Measurements from ENCODE around the gene CDCA7.
"Not testable (repeated sequence)": the region's sequence is repeated elsewhere in the genome, so short reads cannot be mapped to it uniquely, and the experiment has no call there.

Gene CDCA7

DNA sequence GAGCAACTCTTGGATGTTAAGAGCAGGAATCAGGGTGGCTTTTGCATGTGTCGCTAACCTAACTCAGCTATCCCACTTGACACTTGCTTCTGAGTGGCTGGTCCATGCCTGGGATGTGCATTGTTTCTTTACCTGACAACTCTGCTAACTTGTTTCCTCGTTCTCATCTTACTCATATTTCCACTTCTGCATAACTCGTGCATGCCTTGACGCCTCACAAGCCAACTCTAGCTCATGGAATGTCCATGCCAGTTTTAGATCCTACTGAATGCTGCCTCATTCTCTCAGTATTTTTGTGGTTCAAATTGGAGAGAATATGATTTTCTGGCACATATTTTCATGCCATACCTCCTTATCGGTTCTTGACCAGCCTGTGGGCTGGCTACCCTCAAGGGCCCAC lies 52.5 kb downstream of the CDCA7 start:
- H3K27ac ChIP-seq (ENCODE audit: low read depth, low read length): no peak overlapping the region
- H3K36me3 ChIP-seq (ENCODE audit: insufficient read depth, low read length): no peaks in the 10 kb centered on the region
- H3K27me3 ChIP-seq (ENCODE audit: control insufficient read depth in 1 of 2, insufficient read depth in 2 of 2, low read length in 2 of 2): peaks cover 5 to 6% of the 10 kb centered on the region in 2 donors
- peaks cover 7% of the 10 kb centered on the region for H3K4me1 ChIP-seq (ENCODE audit: insufficient read depth, low read length)
- H3K9me3 ChIP-seq (ENCODE audit: low read length): no peaks in the 10 kb centered on the region
- no peak overlapping the region for H3K4me3 ChIP-seq (ENCODE audit: low read depth in 1 of 2, low read length in 2 of 2)
- H3K9ac ChIP-seq (ENCODE audit: low read length): no peak overlapping the region

DNA sequence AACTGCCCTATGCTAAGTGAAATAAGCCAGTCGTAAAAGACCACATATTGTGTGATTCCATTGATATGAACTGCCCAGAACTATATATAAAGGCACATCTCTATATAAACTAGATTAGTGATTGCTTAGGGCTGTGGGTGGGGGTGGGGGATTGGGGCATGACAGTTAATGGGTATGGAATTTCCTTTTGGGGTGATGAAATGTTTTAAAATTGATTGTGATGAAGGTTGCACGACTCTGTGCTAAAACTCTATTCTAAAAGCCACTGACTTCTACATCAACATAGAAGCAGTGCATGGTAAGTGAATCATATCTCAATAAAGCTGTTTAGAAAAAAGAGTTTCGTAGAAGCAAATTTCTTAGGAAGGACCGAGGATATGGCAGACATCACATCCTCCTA lies 53.0 kb downstream of the CDCA7 start:
- H3K27me3 ChIP-seq (ENCODE audit: control insufficient read depth in 1 of 2, insufficient read depth in 2 of 2, low read length in 2 of 2): peaks cover 4 to 5% of the 10 kb centered on the region in 2 donors
- H3K4me3 ChIP-seq (ENCODE audit: low read depth in 1 of 2, low read length in 2 of 2): no peak overlapping the region
- H3K9ac ChIP-seq (ENCODE audit: low read length): no peak overlapping the region
- no peak overlapping the region for H3K27ac ChIP-seq (ENCODE audit: low read depth, low read length)
- H3K9me3 ChIP-seq (ENCODE audit: low read length): no peaks in the 10 kb centered on the region
- H3K4me1 ChIP-seq (ENCODE audit: insufficient read depth, low read length): peaks cover 2% of the 10 kb centered on the region
- H3K36me3 ChIP-seq (ENCODE audit: insufficient read depth, low read length): no peaks in the 10 kb centered on the region

- Histone ChIP-seq H3K9ac (ENCODE audit: low read length) (no peak overlapping the region), H3K4me1 (ENCODE audit: insufficient read depth, low read length) (no peaks in the 10 kb centered on the region), H3K9me3 (ENCODE audit: low read length) (no peaks in the 10 kb centered on the region), H3K36me3 (ENCODE audit: insufficient read depth, low read length) (no peaks in the 10 kb centered on the region), H3K4me3 (ENCODE audit: low read depth in 1 of 2, low read length in 2 of 2) (no peak overlapping the region), H3K27ac (ENCODE audit: low read depth, low read length) (no peak overlapping the region), H3K27me3 (ENCODE audit: control insufficient read depth in 1 of 2, insufficient read depth in 2 of 2, low read length in 2 of 2) (no peaks in the 10 kb centered on the region)
These were observed 55.9 kb downstream of the CDCA7 start for GRCh38 chr2:173410579-173410978.

DNA sequence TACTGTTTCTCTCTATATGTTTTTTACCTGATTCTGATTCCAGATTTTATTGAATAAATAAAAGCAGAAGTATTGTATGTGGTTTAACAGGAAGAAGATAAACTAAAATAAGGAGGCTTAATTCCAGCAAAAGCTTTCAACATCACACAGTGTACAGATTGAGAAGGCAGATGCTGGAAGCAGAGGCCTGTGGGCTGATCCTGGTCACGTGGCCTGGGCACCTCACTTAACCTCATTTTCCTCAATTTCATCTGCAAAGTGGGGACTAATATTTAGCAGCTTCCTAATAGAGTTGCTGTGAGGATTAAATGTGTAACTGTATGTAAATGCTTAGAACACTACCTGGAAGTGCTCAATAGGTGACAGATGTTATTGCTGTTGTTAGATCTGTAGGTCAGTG lies 58.0 kb downstream of the CDCA7 start:
- H3K4me3 ChIP-seq (ENCODE audit: low read depth in 1 of 2, low read length in 2 of 2): no peak overlapping the region
- H3K9ac ChIP-seq (ENCODE audit: low read length): no peak overlapping the region
- H3K4me1 ChIP-seq (ENCODE audit: insufficient read depth, low read length): no peaks in the 10 kb centered on the region
- H3K27me3 ChIP-seq (ENCODE audit: control insufficient read depth in 1 of 2, insufficient read depth in 2 of 2, low read length in 2 of 2): no peaks in the 10 kb centered on the region
- no peak overlapping the region for H3K27ac ChIP-seq (ENCODE audit: low read depth, low read length)
- no peaks in the 10 kb centered on the region for H3K9me3 ChIP-seq (ENCODE audit: low read length)
- H3K36me3 ChIP-seq (ENCODE audit: insufficient read depth, low read length): no peaks in the 10 kb centered on the region

DNA sequence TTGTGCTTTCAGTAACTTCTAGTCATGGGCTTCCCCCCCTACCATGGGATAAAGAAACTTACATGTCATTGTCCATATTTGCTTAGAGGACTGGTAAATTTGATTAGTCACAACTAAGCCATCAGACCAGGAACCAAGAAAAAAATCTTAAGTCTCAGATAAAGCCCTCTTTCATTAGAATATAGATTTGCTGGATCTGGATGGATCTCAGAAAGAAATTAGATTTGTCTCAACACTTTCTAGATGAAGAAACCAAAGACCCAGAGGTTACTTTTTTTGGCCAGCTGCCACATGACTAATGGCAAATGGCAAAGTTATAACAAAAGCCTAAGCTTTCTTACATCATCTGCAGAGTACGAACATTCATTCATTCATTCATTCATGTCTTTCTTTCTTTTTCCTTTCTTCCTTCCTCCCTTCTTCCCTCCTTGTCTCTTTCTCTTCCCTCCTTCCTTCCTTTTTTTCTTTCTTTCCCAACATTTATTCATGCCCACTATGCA lies 60.2 kb downstream of the CDCA7 start:
- Histone ChIP-seq H3K27me3 (ENCODE audit: control insufficient read depth in 1 of 2, insufficient read depth in 2 of 2, low read length in 2 of 2) (no peaks in the 10 kb centered on the region), H3K36me3 (ENCODE audit: insufficient read depth, low read length) (no peaks in the 10 kb centered on the region), H3K27ac (ENCODE audit: low read depth, low read length) (no peak overlapping the region), H3K4me3 (ENCODE audit: low read depth in 1 of 2, low read length in 2 of 2) (no peak overlapping the region), H3K4me1 (ENCODE audit: insufficient read depth, low read length) (no peaks in the 10 kb centered on the region), H3K9me3 (ENCODE audit: low read length) (no peaks in the 10 kb centered on the region), H3K9ac (ENCODE audit: low read length) (no peak overlapping the region)

DNA sequence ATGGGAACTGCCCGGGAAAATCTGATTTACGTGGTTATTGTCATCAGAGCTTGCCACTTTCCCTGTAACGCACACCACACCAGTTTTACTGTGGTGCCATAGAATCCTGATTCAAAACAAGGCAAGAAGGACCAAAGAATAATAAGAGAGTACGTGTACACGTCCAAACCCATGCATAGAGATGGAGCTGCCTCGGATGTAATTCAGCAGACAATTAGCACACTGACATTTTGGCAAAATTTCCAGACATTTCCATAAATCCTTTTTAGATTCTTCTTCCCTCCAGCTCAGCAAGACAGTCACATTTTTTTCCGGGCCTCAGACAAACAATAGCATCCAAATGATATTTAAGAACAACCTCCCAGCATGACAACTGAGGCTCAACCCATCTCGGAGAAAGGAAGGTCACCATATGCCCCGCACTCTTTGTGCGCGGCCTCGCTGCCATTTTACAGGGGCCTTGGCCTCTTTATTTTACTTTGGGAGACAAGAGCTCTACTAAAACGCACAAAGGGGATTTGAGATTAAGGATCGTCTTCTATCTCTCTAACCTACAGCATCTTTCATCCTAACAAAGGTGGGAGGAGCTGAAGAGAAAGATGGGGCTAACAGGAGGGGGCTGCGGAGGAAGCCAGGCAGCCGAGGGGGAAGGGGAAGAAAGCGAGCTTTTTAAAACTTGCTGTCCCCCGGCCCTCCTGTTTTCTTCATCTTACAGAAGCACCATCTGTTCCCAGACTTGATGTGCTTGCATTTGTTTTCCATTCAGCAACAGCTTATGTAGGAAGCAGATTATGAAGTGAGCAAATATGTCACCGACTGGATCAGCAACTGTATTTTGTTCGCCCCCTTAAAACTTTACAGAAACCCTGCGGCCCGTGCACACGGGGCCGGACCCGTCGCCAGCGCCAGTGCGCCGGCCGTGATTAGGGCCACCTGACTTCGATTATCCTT lies 61.0 kb downstream of the CDCA7 start:
- H3K36me3 ChIP-seq (ENCODE audit: insufficient read depth, low read length): no peaks in the 10 kb centered on the region
- no peak overlapping the region for H3K9ac ChIP-seq (ENCODE audit: low read length)
- no peaks in the 10 kb centered on the region for H3K9me3 ChIP-seq (ENCODE audit: low read length)
- H3K27ac ChIP-seq (ENCODE audit: low read depth, low read length): no peak overlapping the region
- no peaks in the 10 kb centered on the region for H3K4me1 ChIP-seq (ENCODE audit: insufficient read depth, low read length)
- H3K4me3 ChIP-seq (ENCODE audit: low read depth in 1 of 2, low read length in 2 of 2): no peak overlapping the region
- H3K27me3 ChIP-seq (ENCODE audit: control insufficient read depth in 1 of 2, insufficient read depth in 2 of 2, low read length in 2 of 2): no peaks in the 10 kb centered on the region

- not testable (repeated sequence) for H3K4me3 ChIP-seq (ENCODE audit: low read depth in 1 of 2, low read length in 2 of 2); H3K9ac ChIP-seq (ENCODE audit: low read length); H3K4me1 ChIP-seq (ENCODE audit: insufficient read depth, low read length); H3K36me3 ChIP-seq (ENCODE audit: insufficient read depth, low read length); H3K27ac ChIP-seq (ENCODE audit: low read depth, low read length); H3K9me3 ChIP-seq (ENCODE audit: low read length); H3K27me3 ChIP-seq (ENCODE audit: control insufficient read depth in 1 of 2, insufficient read depth in 2 of 2, low read length in 2 of 2)
These were observed 61.9 kb downstream of the CDCA7 start for GRCh38 chr2:173416415-173417152.

DNA sequence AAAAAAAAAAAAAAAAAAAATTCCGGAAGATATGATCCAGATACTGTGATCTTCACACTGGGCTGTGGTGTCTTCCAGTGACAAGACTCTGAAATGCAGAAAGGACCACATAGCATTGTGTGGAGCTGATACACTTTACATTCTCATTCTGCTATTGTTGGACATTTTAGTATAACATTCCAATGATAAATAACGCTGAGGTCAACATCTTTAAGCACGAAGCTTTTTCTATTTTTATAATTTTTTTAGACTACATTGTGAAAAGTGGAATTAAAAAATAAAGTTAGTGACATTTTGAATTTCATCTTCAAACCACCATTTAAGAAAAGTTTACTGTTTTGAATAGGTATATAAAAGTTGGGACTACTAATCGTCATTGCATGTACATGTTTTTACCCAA lies 62.7 kb downstream of the CDCA7 start:
- no peaks in the 10 kb centered on the region for H3K9me3 ChIP-seq (ENCODE audit: low read length)
- H3K27ac ChIP-seq (ENCODE audit: low read depth, low read length): no peak overlapping the region
- no peak overlapping the region for H3K4me3 ChIP-seq (ENCODE audit: low read depth in 1 of 2, low read length in 2 of 2)
- no peaks in the 10 kb centered on the region for H3K4me1 ChIP-seq (ENCODE audit: insufficient read depth, low read length)
- H3K27me3 ChIP-seq (ENCODE audit: control insufficient read depth in 1 of 2, insufficient read depth in 2 of 2, low read length in 2 of 2): no peaks in the 10 kb centered on the region
- H3K9ac ChIP-seq (ENCODE audit: low read length): no peak overlapping the region
- no peaks in the 10 kb centered on the region for H3K36me3 ChIP-seq (ENCODE audit: insufficient read depth, low read length)

GRCh38 chr2:173417802-173418201 lies 63.1 kb downstream of the CDCA7 start:
- no peaks in the 10 kb centered on the region for H3K4me1 ChIP-seq (ENCODE audit: insufficient read depth, low read length)
- no peak overlapping the region for H3K27ac ChIP-seq (ENCODE audit: low read depth, low read length)
- H3K27me3 ChIP-seq (ENCODE audit: control insufficient read depth in 1 of 2, insufficient read depth in 2 of 2, low read length in 2 of 2): no peaks in the 10 kb centered on the region
- H3K9ac ChIP-seq (ENCODE audit: low read length): no peak overlapping the region
- no peaks in the 10 kb centered on the region for H3K9me3 ChIP-seq (ENCODE audit: low read length)
- no peaks in the 10 kb centered on the region for H3K36me3 ChIP-seq (ENCODE audit: insufficient read depth, low read length)
- H3K4me3 ChIP-seq (ENCODE audit: low read depth in 1 of 2, low read length in 2 of 2): no peak overlapping the region
